ENCODE data around the gene SH3RF2.

GRCh38 chr5:146020100-146020499 lies 83.7 kb downstream of the SH3RF2 start:
- TF ChIP-seq, protein P1, sequence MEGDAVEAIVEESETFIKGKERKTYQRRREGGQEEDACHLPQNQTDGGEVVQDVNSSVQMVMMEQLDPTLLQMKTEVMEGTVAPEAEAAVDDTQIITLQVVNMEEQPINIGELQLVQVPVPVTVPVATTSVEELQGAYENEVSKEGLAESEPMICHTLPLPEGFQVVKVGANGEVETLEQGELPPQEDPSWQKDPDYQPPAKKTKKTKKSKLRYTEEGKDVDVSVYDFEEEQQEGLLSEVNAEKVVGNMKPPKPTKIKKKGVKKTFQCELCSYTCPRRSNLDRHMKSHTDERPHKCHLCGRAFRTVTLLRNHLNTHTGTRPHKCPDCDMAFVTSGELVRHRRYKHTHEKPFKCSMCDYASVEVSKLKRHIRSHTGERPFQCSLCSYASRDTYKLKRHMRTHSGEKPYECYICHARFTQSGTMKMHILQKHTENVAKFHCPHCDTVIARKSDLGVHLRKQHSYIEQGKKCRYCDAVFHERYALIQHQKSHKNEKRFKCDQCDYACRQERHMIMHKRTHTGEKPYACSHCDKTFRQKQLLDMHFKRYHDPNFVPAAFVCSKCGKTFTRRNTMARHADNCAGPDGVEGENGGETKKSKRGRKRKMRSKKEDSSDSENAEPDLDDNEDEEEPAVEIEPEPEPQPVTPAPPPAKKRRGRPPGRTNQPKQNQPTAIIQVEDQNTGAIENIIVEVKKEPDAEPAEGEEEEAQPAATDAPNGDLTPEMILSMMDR (IDR thresholded peaks at IDR 0.05; ENCODE audit: low read length): no peak
- no peak for TF ChIP-seq EZH2 (IDR thresholded peaks at IDR 0.05; ENCODE audit: borderline replicate concordance, low read length)

All from OCI-LY1 (cell line).